Pericardium fibroblast (primary cell): ENCODE measurements around the gene EPHB2. TPM values are rescaled to one million over a fixed set of nuclear protein-coding genes. Genes with fewer than 3 reads are reported as not detected.

ENCODE experiments used
- total RNA-seq: library from RNA; depleted of rRNA; stranded (reverse); fragments of >200 nt; gene quantifications from 2 replicates; pipeline ENCODE4 v1.2.3, GENCODE V29; 2015

The EPHB2 gene
- total RNA-seq: 6.9 and 10.1 TPM in 2 replicates

GRCh38 chr1:22710701-22711049, at the start of gene EPHB2:
Gene EPHB2 (plus strand): TSS chr1:22710839. CDS start chr1:22710983, 144 bp downstream.

Other genes starting within 250 kb of the EPHB2 start
- gene EPHA8, start 147.3 kb upstream of the EPHB2 start, total RNA-seq: not detected in 2 replicates
- not detected in 2 replicates for gene C1QA, start 74.2 kb upstream of the EPHB2 start, total RNA-seq
- not detected in 2 replicates for gene C1QC, start 67.2 kb upstream of the EPHB2 start, total RNA-seq
- gene C1QB, start 57.6 kb upstream of the EPHB2 start, total RNA-seq: not detected in 2 replicates